B cell (primary cell): ENCODE results near the gene COQ9. TPM values are rescaled to one million over a fixed set of nuclear protein-coding genes. Genes with fewer than 3 reads are reported as not detected.

ENCODE experiments used
- ATAC-seq: fragments of 200-7000 bp; cut with Tn5 transposase; one replicate; pipeline ENCODE4 v1.10.0; 2021; ENCODE audit warnings: low read depth, mild to moderate bottlenecking, moderate number of reproducible peaks, moderate library complexity
- CTCF ChIA-PET: fragments of 350-600 bp; sonication (Branson Sonifier 250); formaldehyde crosslinking; loops from one replicate; lab custom pipeline; 2021; ENCODE audit warnings: antibody characterized with exemption, inconsistent platforms; lab: Charles Lee
- POLR2A ChIA-PET: fragments of 350-600 bp; sonication (Branson Sonifier 250); formaldehyde crosslinking; loops from one replicate; lab custom pipeline; 2021; ENCODE audit warnings: antibody characterized with exemption; lab: Charles Lee
- DNase-seq: peaks from one replicate; pipeline ENCODE4 v3.0.0; 2013
- H2AFZ ChIP-seq: 2 replicates; pipeline ENCODE4 v1.6.1; 2012; ENCODE audit warnings: mild to moderate bottlenecking, low read depth, low read length; ENCODE audit not compliant: insufficient read depth, poor library complexity, severe bottlenecking
- H3K27ac ChIP-seq, 2 donors: 1 replicate in 1 of 2; 2 replicates in 1 of 2; pipeline ENCODE4 v1.5.1; 2012 to 2013; ENCODE audit warnings: low read length in 2 of 2, mild to moderate bottlenecking in 2 of 2, moderate library complexity in 1 of 2
- H3K27me3 ChIP-seq, 4 experiments: fragments of 200-600 bp in 1 of 4; sonication (generic) in 1 of 4; replicated peaks in 1 of 4; 1 replicate in 2 of 4; 2 replicates in 2 of 4; pipeline versions ENCODE4 v1.6.1 to v1.7.0; 2013 to 2016; ENCODE audit warnings: low read length in 3 of 4, mild to moderate bottlenecking in 2 of 4, mixed read lengths in 1 of 4, moderate library complexity in 1 of 4; ENCODE audit not compliant: insufficient read depth in 4 of 4, control insufficient read depth in 3 of 4; ENCODE audit errors: control extremely low read depth in 1 of 4
- H3K36me3 ChIP-seq, 2 experiments: replicated peaks in 1 of 2; 1 replicate in 1 of 2; 2 replicates in 1 of 2; pipeline versions ENCODE4 v1.6.1 to v1.7.1; 2013; ENCODE audit warnings: low read length in 1 of 2; ENCODE audit not compliant: insufficient read depth in 2 of 2, control insufficient read depth in 1 of 2; ENCODE audit errors: control extremely low read depth in 1 of 2, extremely low read depth in 1 of 2
- H3K4me1 ChIP-seq, 2 donors: fragments of 200-600 bp in 1 of 2; sonication (generic) in 1 of 2; 1 replicate in 1 of 2; 2 replicates in 1 of 2; pipeline versions ENCODE4 v1.5.1 to v1.6.1; 2013 to 2017; ENCODE audit warnings: low read length in 2 of 2; ENCODE audit not compliant: control insufficient read depth in 2 of 2, insufficient read depth in 2 of 2
- H3K4me2 ChIP-seq: replicated peaks from 2 replicates; pipeline ENCODE3; 2012; ENCODE audit warnings: mild to moderate bottlenecking, low read depth, low read length; ENCODE audit not compliant: poor library complexity, severe bottlenecking
- H3K4me3 ChIP-seq, 5 experiments: fragments of 200-600 bp in 1 of 5; sonication (generic) in 1 of 5; 1 replicate in 3 of 5; 2 replicates in 2 of 5; pipeline versions ENCODE4 v1.5.1 to v1.7.0; 2011 to 2016; ENCODE audit warnings: low read length in 4 of 5, mild to moderate bottlenecking in 4 of 5, low read depth in 2 of 5, control low read depth in 1 of 5, moderate library complexity in 1 of 5; ENCODE audit not compliant: insufficient read depth in 1 of 5; ENCODE audit errors: control extremely low read depth in 1 of 5, extremely low read depth in 1 of 5
- H3K79me2 ChIP-seq: fragments of 200-600 bp; sonication (generic); one replicate; pipeline ENCODE4 v1.6.0; 2016; ENCODE audit warnings: low read length; ENCODE audit not compliant: control insufficient read depth, insufficient read depth
- H3K9ac ChIP-seq: fragments of 200-600 bp; sonication (generic); 2 replicates; pipeline ENCODE4 v1.6.1; 2017; ENCODE audit warnings: mild to moderate bottlenecking, low read length, moderate library complexity
- H3K9me3 ChIP-seq, 3 donors: one replicate each; pipeline versions ENCODE4 v1.6.1 to v1.7.1; 2013; ENCODE audit warnings: low read length in 2 of 3; ENCODE audit not compliant: control insufficient read depth in 2 of 3, insufficient read depth in 1 of 3; ENCODE audit errors: control extremely low read depth in 1 of 3
- H4K20me1 ChIP-seq: 2 replicates; pipeline ENCODE4 v1.6.0; 2012; ENCODE audit warnings: mild to moderate bottlenecking, low read length; ENCODE audit not compliant: insufficient read depth, control insufficient read depth, poor library complexity, severe bottlenecking
- H3K27ac Mint-ChIP-seq: one replicate; pipeline ENCODE4 v1.8.0; 2021; ENCODE audit warnings: mixed read lengths
- H3K27me3 Mint-ChIP-seq: one replicate; pipeline ENCODE4 v1.8.0; 2021; ENCODE audit warnings: mixed read lengths
- H3K4me1 Mint-ChIP-seq: one replicate; pipeline ENCODE4 v1.8.0; 2021; ENCODE audit warnings: mixed read lengths
- H3K4me3 Mint-ChIP-seq: one replicate; pipeline ENCODE4 v1.8.0; 2021; ENCODE audit warnings: mixed read lengths
- H3K9me3 Mint-ChIP-seq: one replicate; pipeline ENCODE4 v1.8.0; 2022; ENCODE audit warnings: mixed read lengths; ENCODE audit not compliant: insufficient read depth
- EZH2 ChIP-seq: IDR thresholded peaks from 2 replicates; pipeline ENCODE4 v1.6.1; 2012; ENCODE audit warnings: borderline replicate concordance, low read depth, mild to moderate bottlenecking, moderate library complexity, low read length; ENCODE audit not compliant: insufficient read depth, poor library complexity, severe bottlenecking
- WGBS: methylation state at CpG from one replicate; pipeline ENCODE4 v1.1.5; 2013; ENCODE audit warnings: missing lambda C conversion rate; ENCODE audit not compliant: insufficient coverage; 5-methylcytosine and 5-hydroxymethylcytosine counted together
- intact Hi-C: fragments of 100-400 bp; cut with micrococcal nuclease; formaldehyde crosslinking; loops from one replicate; pipeline ENCODE4 v1.10.0; 2022
- polyA plus RNA-seq: library from polyadenylated mRNA; depleted of rRNA; stranded (reverse); fragments of >200 nt; gene quantifications from 2 replicates; pipeline ENCODE4 v1.2.3, GENCODE V29; 2012
- total RNA-seq, 2 donors: library from RNA; stranded (reverse); fragments of 120-200 nt in 1 of 2; gene quantifications; 1 replicate in 1 of 2; 2 replicates in 1 of 2; pipeline versions ENCODE4 v1.2.3 to v1.2.4, GENCODE V29; 2013 to 2022
- TF ChIP-seq, protein P1 (sequence below): fragments of 200-600 bp; IDR thresholded peaks from one replicate; pipeline ENCODE4 v1.8.0; 2022; ENCODE audit warnings: antibody characterized with exemption, mild to moderate bottlenecking

The COQ9 gene
- total and polyA plus RNA-seq, 2 donors (not counting 1 experiment from before 2014, with no cell fraction given), result 41.5 to 53.0 TPM

DNA sequence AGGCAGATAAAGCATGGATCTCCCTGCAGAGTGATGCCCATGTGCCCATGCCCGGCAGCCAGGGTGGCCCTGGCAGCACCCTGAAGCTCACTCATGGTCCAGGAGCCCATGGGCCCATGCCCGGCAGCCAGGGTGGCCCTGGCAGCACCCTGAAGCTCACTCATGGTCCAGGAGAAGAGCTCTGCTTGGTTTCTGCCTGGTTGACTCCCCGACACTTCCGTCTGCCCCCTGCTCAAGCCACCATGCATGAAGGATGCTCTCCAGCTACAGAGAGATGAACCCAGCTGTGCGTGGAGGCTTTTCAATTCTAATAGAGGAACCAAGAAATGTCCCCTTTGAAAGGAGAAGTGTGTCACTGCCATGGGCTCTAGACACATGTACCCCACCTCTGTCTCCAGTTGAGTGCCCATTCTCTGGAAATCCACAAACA lies 34.0 kb upstream of the COQ9 start:
- TF ChIP-seq EZH2, result no peak
- TF ChIP-seq, protein P1, sequence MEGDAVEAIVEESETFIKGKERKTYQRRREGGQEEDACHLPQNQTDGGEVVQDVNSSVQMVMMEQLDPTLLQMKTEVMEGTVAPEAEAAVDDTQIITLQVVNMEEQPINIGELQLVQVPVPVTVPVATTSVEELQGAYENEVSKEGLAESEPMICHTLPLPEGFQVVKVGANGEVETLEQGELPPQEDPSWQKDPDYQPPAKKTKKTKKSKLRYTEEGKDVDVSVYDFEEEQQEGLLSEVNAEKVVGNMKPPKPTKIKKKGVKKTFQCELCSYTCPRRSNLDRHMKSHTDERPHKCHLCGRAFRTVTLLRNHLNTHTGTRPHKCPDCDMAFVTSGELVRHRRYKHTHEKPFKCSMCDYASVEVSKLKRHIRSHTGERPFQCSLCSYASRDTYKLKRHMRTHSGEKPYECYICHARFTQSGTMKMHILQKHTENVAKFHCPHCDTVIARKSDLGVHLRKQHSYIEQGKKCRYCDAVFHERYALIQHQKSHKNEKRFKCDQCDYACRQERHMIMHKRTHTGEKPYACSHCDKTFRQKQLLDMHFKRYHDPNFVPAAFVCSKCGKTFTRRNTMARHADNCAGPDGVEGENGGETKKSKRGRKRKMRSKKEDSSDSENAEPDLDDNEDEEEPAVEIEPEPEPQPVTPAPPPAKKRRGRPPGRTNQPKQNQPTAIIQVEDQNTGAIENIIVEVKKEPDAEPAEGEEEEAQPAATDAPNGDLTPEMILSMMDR, result no peak
- Histone ChIP-seq H3K4me2 (peak overlapping the region; percentile 70), H3K9ac (peak overlapping the region; percentile 13), H3K27me3 (no peaks in the 10 kb centered on the region), H3K79me2 (no peaks in the 10 kb centered on the region), H3K36me3 (no peaks in the 10 kb centered on the region), H3K27ac (peak overlapping the region; percentile 74 to 80), H4K20me1 (no peaks in the 10 kb centered on the region), H3K4me1 (peaks cover 47 to 58% of the 10 kb centered on the region in 2 donors), H2AFZ (no peak overlapping the region), H3K9me3 (peaks cover 0 to 15% (median 0%) of the 10 kb centered on the region in 3 donors), H3K4me3 (no peak overlapping the region)
- peak overlapping the region; percentile 30 for H3K4me3 Mint-ChIP-seq
- peak; percentile 85 for ATAC-seq
- H3K9me3 Mint-ChIP-seq, result no peaks in the 10 kb centered on the region
- POLR2A ChIA-PET, result interaction anchor here (0.6 to 2.2 kb wide), 5 partner anchors 12 to 113 kb away, joined by 3 to 14 read pairs (median 5); no protein-coding TSS in a partner anchor
- intact Hi-C loops, result loop anchor here (1.0 kb wide), 4 partner anchors 36 to 226 kb away; no protein-coding TSS in a partner anchor
- CTCF ChIA-PET, result interaction anchor here (0.7 to 7.1 kb wide), 10 partner anchors 9 to 587 kb away, joined by 3 to 63 read pairs (median 4); partner anchors contain the start of genes PSME3IP1 and RSPRY1
- H3K27ac Mint-ChIP-seq, result peak overlapping the region; percentile 71
- 16% methylated on average over 5 of the region's 5 CpGs for WGBS
- H3K27me3 Mint-ChIP-seq, result no peaks in the 10 kb centered on the region
- H3K4me1 Mint-ChIP-seq, result peaks cover 61% of the 10 kb centered on the region
- peak; percentile 90 for DNase-seq

GRCh38 chr16:57413733-57414132 lies 33.5 kb upstream of the COQ9 start:
- Histone ChIP-seq H3K9ac (peak overlapping the region; percentile 13), H3K36me3 (no peaks in the 10 kb centered on the region), H3K4me1 (peaks cover 50 to 62% of the 10 kb centered on the region in 2 donors), H3K27me3 (no peaks in the 10 kb centered on the region), H2AFZ (no peak overlapping the region), H3K4me3 (no peak overlapping the region), H3K27ac (peak overlapping the region; percentile 74 to 80), H4K20me1 (no peaks in the 10 kb centered on the region), H3K4me2 (peak overlapping the region; percentile 70), H3K9me3 (peaks cover 0 to 15% (median 0%) of the 10 kb centered on the region in 3 donors), H3K79me2 (no peaks in the 10 kb centered on the region)
- ChIA-PET POLR2A (interaction anchor here (1.2 to 2.2 kb wide), 4 partner anchors 12 to 113 kb away, joined by 4 to 14 read pairs (median 6); no protein-coding TSS in a partner anchor), CTCF (interaction anchor here (1.1 to 7.1 kb wide), 9 partner anchors 8 to 236 kb away, joined by 3 to 63 read pairs (median 4); partner anchors contain the start of genes PSME3IP1 and RSPRY1)
- no peaks in the 10 kb centered on the region for H3K9me3 Mint-ChIP-seq
- H3K4me1 Mint-ChIP-seq, result peaks cover 63% of the 10 kb centered on the region
- peak overlapping the region; percentile 30 for H3K4me3 Mint-ChIP-seq
- peak overlapping the region; percentile 71 for H3K27ac Mint-ChIP-seq
- intact Hi-C loops, result loop anchor here (1.0 kb wide), 4 partner anchors 36 to 226 kb away; no protein-coding TSS in a partner anchor
- no peak for DNase-seq
- TF ChIP-seq, protein P1, result no peak
- TF ChIP-seq EZH2, result no peak
- peak; percentile 18 for ATAC-seq
- no peaks in the 10 kb centered on the region for H3K27me3 Mint-ChIP-seq
- WGBS, result 30% methylated on average over 2 of the region's 7 CpGs
